ENCODE results near the gene RBMS3. TPM values are rescaled to one million over a fixed set of nuclear protein-coding genes. Genes with fewer than 3 reads are reported as not detected.

The RBMS3 gene
- total RNA-seq, 1 donor from 2014 or later, result 47.6 TPM

GRCh38 chr3:29497282-29497681 lies 216.4 kb downstream of the RBMS3 start:
- no peak for DNase-seq (ENCODE audit: low spot score)
- H3K4me3 Mint-ChIP-seq (ENCODE audit: unreplicated experiment), result no peak overlapping the region
- no peak overlapping the region for H3K27ac Mint-ChIP-seq (ENCODE audit: unreplicated experiment)
- peaks cover 3% of the 10 kb centered on the region for H3K36me3 Mint-ChIP-seq (ENCODE audit: low read depth)
- no peaks in the 10 kb centered on the region for H3K9me3 Mint-ChIP-seq (ENCODE audit: low read depth)
- H3K4me1 Mint-ChIP-seq (ENCODE audit: low read depth), result peaks cover 13% of the 10 kb centered on the region
- TF ChIP-seq CTCF (IDR thresholded peaks at IDR 0.05), result no peak
- no peaks in the 10 kb centered on the region for H3K27me3 Mint-ChIP-seq (ENCODE audit: low read depth)

GRCh38 chr3:29502771-29503170 lies 221.9 kb downstream of the RBMS3 start:
- no peak overlapping the region for H3K27ac Mint-ChIP-seq (ENCODE audit: unreplicated experiment)
- peaks cover 3% of the 10 kb centered on the region for H3K36me3 Mint-ChIP-seq (ENCODE audit: low read depth)
- peaks cover 4% of the 10 kb centered on the region for H3K9me3 Mint-ChIP-seq (ENCODE audit: low read depth)
- H3K4me3 Mint-ChIP-seq (ENCODE audit: unreplicated experiment), result no peak overlapping the region
- no peaks in the 10 kb centered on the region for H3K27me3 Mint-ChIP-seq (ENCODE audit: low read depth)
- H3K4me1 Mint-ChIP-seq (ENCODE audit: low read depth), result peaks cover 27% of the 10 kb centered on the region
- no peak for TF ChIP-seq CTCF (IDR thresholded peaks at IDR 0.05)
- DNase-seq (ENCODE audit: low spot score), result no peak

GRCh38 chr3:29503314-29503713 lies 222.4 kb downstream of the RBMS3 start:
- no peak for DNase-seq (ENCODE audit: low spot score)
- Mint-ChIP-seq H3K9me3 (ENCODE audit: low read depth) (peaks cover 4% of the 10 kb centered on the region), H3K4me1 (ENCODE audit: low read depth) (peaks cover 27% of the 10 kb centered on the region), H3K4me3 (ENCODE audit: unreplicated experiment) (no peak overlapping the region), H3K36me3 (ENCODE audit: low read depth) (peaks cover 3% of the 10 kb centered on the region), H3K27ac (ENCODE audit: unreplicated experiment) (no peak overlapping the region), H3K27me3 (ENCODE audit: low read depth) (no peaks in the 10 kb centered on the region)
- no peak for TF ChIP-seq CTCF (IDR thresholded peaks at IDR 0.05)

- DNase-seq (ENCODE audit: low spot score), result no peak
- H3K9me3 Mint-ChIP-seq (ENCODE audit: low read depth), result peaks cover 7% of the 10 kb centered on the region
- peaks cover 5% of the 10 kb centered on the region for H3K36me3 Mint-ChIP-seq (ENCODE audit: low read depth)
- H3K27ac Mint-ChIP-seq (ENCODE audit: unreplicated experiment), result no peak overlapping the region
- no peaks in the 10 kb centered on the region for H3K27me3 Mint-ChIP-seq (ENCODE audit: low read depth)
- no peak overlapping the region for H3K4me3 Mint-ChIP-seq (ENCODE audit: unreplicated experiment)
- peaks cover 27% of the 10 kb centered on the region for H3K4me1 Mint-ChIP-seq (ENCODE audit: low read depth)
- TF ChIP-seq CTCF (IDR thresholded peaks at IDR 0.05), result no peak
Observed at GRCh38 chr3:29503958-29504357, 223.1 kb downstream of the RBMS3 start.

GRCh38 chr3:29506502-29506901 lies 225.6 kb downstream of the RBMS3 start:
- Mint-ChIP-seq H3K27me3 (ENCODE audit: low read depth) (no peaks in the 10 kb centered on the region), H3K36me3 (ENCODE audit: low read depth) (peaks cover 5% of the 10 kb centered on the region), H3K4me3 (ENCODE audit: unreplicated experiment) (no peak overlapping the region), H3K27ac (ENCODE audit: unreplicated experiment) (no peak overlapping the region), H3K9me3 (ENCODE audit: low read depth) (peaks cover 7% of the 10 kb centered on the region), H3K4me1 (ENCODE audit: low read depth) (peaks cover 26% of the 10 kb centered on the region)
- DNase-seq (ENCODE audit: low spot score), result no peak
- TF ChIP-seq CTCF (IDR thresholded peaks at IDR 0.05), result no peak
